ENCODE data around the gene OR10V1. TPM values are rescaled to one million over a fixed set of nuclear protein-coding genes. Genes with fewer than 3 reads are reported as not detected.

Gene OR10V1
- total and polyA plus RNA-seq, 2 donors (not counting 1 experiment from before 2014, with no cell fraction given): not detected

DNA sequence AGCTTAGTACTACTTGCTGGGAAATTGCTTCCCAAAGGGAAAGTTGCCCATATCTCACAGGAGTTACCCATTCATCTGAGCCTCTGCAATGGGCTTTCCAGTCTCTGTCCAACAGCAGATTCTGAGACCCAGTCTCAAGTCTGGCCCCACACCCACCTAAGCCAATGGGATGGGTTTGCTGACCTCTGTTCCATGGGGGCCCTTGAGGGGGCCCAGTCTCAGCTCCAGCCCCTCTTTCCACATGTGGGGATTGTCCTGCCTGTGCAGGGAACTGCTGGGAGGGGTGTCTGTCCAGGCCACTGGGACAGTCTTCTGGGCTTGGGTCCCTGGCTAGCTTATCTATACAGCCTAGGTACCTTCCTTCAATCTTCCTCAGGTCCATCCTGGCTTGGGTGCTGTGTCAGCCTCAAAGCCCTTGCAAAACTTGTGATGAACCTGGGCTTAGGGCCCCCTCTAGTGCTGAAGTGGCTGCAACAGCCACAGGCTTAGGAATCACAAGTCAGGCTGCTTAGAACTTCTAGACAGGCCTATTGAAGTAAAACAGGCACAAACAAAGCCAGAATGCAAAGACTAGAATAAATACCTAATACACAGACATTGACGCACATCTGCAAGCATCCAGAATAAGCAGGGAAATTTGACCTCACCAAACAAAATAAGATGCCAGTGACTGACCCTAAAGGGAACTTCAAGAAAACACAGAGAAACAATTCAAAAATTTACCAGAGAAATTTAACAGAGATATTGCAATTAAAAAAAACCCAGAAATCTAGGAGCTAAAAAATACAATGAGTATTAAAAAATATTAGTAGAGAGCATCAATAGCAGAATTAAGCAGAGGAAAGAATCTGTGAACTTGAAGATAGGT is 33.1 kb downstream of the OR10V1 start:
- peak; percentile 91 for ATAC-seq (ENCODE audit: low read depth)
- intact Hi-C loops (cut with micrococcal nuclease): loop anchor here (5.0 kb wide), 1 partner anchor 128 kb away; no protein-coding TSS in a partner anchor

More for the DNA sequence above, 33.1 kb downstream of the OR10V1 start:
- H3K4me2 ChIP-seq (replicated peaks; ENCODE audit: low read depth, low read length, poor library complexity, severe bottlenecking): no peak overlapping the region
- Mint-ChIP-seq H3K4me3 (no peak overlapping the region), H3K4me1 (no peaks in the 10 kb centered on the region), H3K27me3 (peaks cover 16% of the 10 kb centered on the region), H3K9me3 (ENCODE audit: insufficient read depth) (no peaks in the 10 kb centered on the region), H3K27ac (no peak overlapping the region)
- H3K27ac ChIP-seq (ENCODE audit: low read length in 2 of 2): no peak overlapping the region
- peak; percentile 71 for DNase-seq
- no peak overlapping the region for H3K9ac ChIP-seq (ENCODE audit: low read length)
- ChIA-PET CTCF (interaction anchor here (0.5 to 1.8 kb wide), 11 partner anchors 9 to 152 kb away, joined by 3 to 12 read pairs (median 4); partner anchors contain the start of gene PATL1), POLR2A (no interaction called here)
- H2AFZ ChIP-seq (ENCODE audit: insufficient read depth, low read depth, low read length, poor library complexity, severe bottlenecking): no peak overlapping the region
- H3K27me3 ChIP-seq (replicated peaks in 1 of 4; ENCODE audit: control extremely low read depth in 1 of 4, control insufficient read depth in 3 of 4, insufficient read depth in 4 of 4, low read length in 3 of 4): peaks cover 0 to 6% (median 0%) of the 10 kb centered on the region in 4 experiments
- no peaks in the 10 kb centered on the region for H3K79me2 ChIP-seq (ENCODE audit: control insufficient read depth, insufficient read depth, low read length)
- 100% methylated on average over 1 of the region's 1 CpG for WGBS (ENCODE audit: insufficient coverage)
- H3K4me1 ChIP-seq (ENCODE audit: control insufficient read depth in 2 of 2, insufficient read depth in 2 of 2, low read length in 2 of 2): no peaks in the 10 kb centered on the region
- peaks cover 0 to 2% (median 1%) of the 10 kb centered on the region in 3 donors for H3K9me3 ChIP-seq (ENCODE audit: control extremely low read depth in 1 of 3, control insufficient read depth in 2 of 3, insufficient read depth in 1 of 3, low read length in 2 of 3)
- H3K4me3 ChIP-seq (ENCODE audit: control extremely low read depth in 1 of 5, extremely low read depth in 1 of 5, insufficient read depth in 1 of 5, low read depth in 2 of 5, low read length in 4 of 5): no peak overlapping the region
- H4K20me1 ChIP-seq (ENCODE audit: control insufficient read depth, insufficient read depth, low read length, poor library complexity, severe bottlenecking): no peaks in the 10 kb centered on the region
- TF ChIP-seq CTCF (IDR thresholded peaks at IDR 0.05): peak; percentile 68
- TF ChIP-seq EZH2 (IDR thresholded peaks at IDR 0.05; ENCODE audit: borderline replicate concordance, insufficient read depth, low read depth, low read length, poor library complexity, severe bottlenecking): no peak
- H3K36me3 ChIP-seq (replicated peaks in 1 of 2; ENCODE audit: control extremely low read depth in 1 of 2, control insufficient read depth in 1 of 2, extremely low read depth in 1 of 2, insufficient read depth in 2 of 2, low read length in 1 of 2): no peaks in the 10 kb centered on the region
